Neural cell (in vitro differentiated cells): Measurements from ENCODE around the gene ANKK1.

ENCODE experiments used
- CTCF ChIP-seq: fragments of 450-650 bp; IDR thresholded peaks from 2 replicates; pipeline ENCODE4 v1.5.1; 2014; ENCODE audit warnings: antibody characterized with exemption, mild to moderate bottlenecking, moderate library complexity; ENCODE audit not compliant: poor library complexity, severe bottlenecking
- EP300 ChIP-seq: fragments of 450-650 bp; conservative IDR thresholded peaks from 2 replicates; pipeline ENCODE4 v1.6.1; 2014; ENCODE audit warnings: antibody characterized with exemption, mild to moderate bottlenecking, moderate library complexity; ENCODE audit not compliant: poor library complexity, severe bottlenecking
- EZH2 ChIP-seq: fragments of 200-600, 300-800 bp; shearing (Covaris generic), sonication (generic); IDR thresholded peaks from 2 replicates; pipeline ENCODE4 v1.6.1; 2014; ENCODE audit warnings: antibody characterized with exemption, low read length, borderline replicate concordance, mild to moderate bottlenecking; ENCODE audit not compliant: insufficient read depth, poor library complexity, severe bottlenecking
- REST ChIP-seq: IDR thresholded peaks from 2 replicates; pipeline ENCODE4 v1.6.1; 2012; ENCODE audit warnings: borderline replicate concordance
- SMC3 ChIP-seq: fragments of 450-650 bp; conservative IDR thresholded peaks from 2 replicates; pipeline ENCODE4 v1.6.1; 2014; ENCODE audit warnings: antibody characterized with exemption, mild to moderate bottlenecking, moderate library complexity; ENCODE audit not compliant: poor library complexity

- no peak for TF ChIP-seq CTCF
- TF ChIP-seq EZH2 = no peak
- no peak for TF ChIP-seq REST
- TF ChIP-seq SMC3 = no peak
- TF ChIP-seq EP300 = no peak
Measured at GRCh38 chr11:113375402-113375801, 12.2 kb upstream of the ANKK1 start.
